GM12874 (cell line): ENCODE results near the gene HECTD4.

Source experiments
- CTCF ChIP-seq: IDR thresholded peaks from 2 replicates; pipeline ENCODE4 v1.5.1; 2011; ENCODE audit warnings: low read depth, mild to moderate bottlenecking, control low read depth, low read length, moderate library complexity; ENCODE audit not compliant: insufficient read depth

HECTD4 gene

DNA sequence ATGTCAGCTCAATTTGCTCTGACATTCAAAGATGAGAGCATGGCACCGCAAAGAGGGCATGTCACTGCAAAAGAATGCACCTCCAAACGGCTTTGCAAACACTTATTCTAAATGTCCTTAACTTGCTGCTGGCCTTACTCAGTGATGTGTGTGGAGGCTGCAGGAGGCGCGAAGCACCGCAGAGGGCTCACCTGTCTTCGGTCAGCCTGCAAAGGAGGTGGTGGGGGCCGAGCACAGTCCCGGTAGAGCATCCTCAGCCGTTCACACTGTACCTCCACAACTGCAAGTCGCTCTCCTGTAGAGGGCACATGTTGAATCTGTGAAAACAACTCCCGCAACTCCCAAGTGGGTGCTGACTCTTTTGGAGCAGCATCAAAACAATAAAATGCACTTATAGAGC, 163.0 kb downstream of the HECTD4 start:
- TF ChIP-seq CTCF, result no peak

DNA sequence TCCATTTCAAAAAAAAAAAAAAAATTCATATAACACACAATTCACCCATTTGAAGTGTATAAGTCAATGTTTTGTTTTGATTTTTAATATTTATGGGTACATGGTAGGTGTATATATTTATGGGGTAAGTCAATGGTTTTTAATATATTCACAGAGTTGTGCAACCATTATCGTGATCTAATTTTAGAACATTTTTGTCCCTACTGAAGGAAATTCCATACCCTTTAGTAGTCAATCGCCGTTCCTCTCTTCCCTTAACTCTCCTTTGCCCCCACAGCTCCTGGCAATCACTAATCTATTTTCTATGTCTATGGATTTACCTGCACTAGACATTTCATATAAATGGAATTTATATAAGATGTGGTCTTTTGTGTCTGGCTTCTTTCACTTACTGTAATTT, 164.1 kb downstream of the HECTD4 start:
- no peak for TF ChIP-seq CTCF

DNA sequence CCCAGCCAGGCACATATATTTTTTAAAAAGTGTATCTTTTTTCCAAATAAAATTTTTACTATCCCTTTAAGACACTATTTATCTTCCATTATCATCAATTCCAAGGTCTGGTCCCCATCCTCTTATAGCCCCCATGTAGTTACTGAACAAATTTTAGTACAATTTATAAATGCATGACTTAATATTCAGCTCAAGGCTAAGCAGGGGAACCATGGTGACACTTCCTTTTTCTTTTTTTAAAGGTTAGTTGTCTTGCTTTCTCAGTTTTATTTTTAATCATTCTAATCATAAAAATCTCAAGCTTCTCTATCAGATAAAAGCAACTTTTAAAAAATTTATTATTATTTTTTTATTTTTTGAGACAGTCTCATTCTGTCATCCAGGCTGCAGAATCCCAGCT, 164.6 kb downstream of the HECTD4 start:
- TF ChIP-seq CTCF, result no peak

GRCh38 chr12:112216223-112216622, 166.0 kb downstream of the HECTD4 start:
- TF ChIP-seq CTCF, result no peak

- no peak for TF ChIP-seq CTCF
These were observed 168.2 kb downstream of the HECTD4 start for GRCh38 chr12:112214064-112214463.

DNA sequence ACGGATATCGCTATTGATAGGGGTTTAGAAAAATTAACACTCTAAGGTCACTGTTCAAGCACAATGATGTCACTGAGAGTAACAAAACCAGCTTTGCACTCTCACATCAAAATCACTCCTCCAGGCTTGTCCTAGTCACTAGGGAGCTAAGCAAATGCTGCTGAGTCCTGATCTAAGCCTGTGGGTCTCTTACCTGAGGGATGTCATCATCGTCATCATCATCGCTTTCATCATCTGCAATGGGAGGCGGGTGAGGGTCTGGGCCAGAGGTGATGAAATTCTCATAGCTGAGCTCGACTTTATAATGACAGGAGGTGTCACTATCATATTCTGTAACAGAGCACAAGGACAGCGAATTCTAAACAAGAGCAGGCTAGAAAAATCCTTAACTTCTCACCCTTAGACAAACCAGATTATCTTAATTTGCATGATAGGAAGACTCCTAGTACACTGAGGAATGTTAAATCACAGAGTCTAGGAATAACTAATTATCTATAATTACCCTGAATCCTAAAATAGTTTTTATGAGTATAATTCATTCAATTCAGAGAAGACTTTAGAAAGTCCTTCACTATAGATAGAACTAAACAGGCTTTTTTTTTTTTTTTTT, 173.8 kb downstream of the HECTD4 start:
- TF ChIP-seq CTCF, result no peak

DNA sequence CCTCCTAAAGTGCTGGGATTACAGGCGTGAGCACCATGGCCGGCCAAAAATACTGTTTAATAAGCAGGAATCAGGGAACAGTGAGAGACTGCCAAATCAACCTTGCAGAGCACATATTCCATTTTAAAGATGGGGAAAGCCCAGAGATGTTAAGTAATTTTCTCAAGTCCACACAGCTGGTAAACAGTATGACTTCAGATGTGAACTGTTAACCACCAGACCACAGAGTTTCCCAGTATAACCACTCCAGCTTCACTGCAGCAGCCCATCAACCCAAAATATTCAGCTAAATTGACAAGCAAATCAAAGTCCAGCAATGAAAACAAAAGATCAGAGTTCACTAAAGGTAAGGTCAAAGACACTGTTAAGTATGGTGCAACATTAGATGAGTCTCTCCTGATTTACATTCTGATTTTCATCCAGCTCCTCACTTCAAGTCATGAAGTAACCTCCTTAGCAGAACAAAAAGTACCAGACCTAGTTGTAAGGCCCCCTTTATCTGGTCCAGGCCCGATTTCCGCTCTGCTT, 174.8 kb downstream of the HECTD4 start:
- TF ChIP-seq CTCF, result no peak
